Measurements from ENCODE around the gene DLGAP1. TPM values are rescaled to one million over a fixed set of nuclear protein-coding genes. Genes with fewer than 3 reads are reported as not detected.

Gene DLGAP1
- total RNA-seq, 1 experiment from 2014 or later = not detected

GRCh38 chr18:3867864-3868311, 587.2 kb downstream of the DLGAP1 start:
- Mint-ChIP-seq H3K27me3 (ENCODE audit: insufficient read depth, unreplicated experiment) (peaks cover 3% of the 10 kb centered on the region), H3K9me3 (ENCODE audit: unreplicated experiment) (no peaks in the 10 kb centered on the region), H3K4me1 (ENCODE audit: insufficient read depth, unreplicated experiment) (no peaks in the 10 kb centered on the region), H3K4me3 (ENCODE audit: unreplicated experiment) (no peak overlapping the region), H3K36me3 (ENCODE audit: insufficient read depth, unreplicated experiment) (no peaks in the 10 kb centered on the region), H3K27ac (ENCODE audit: low read depth, unreplicated experiment) (no peak overlapping the region)
- no peak for TF ChIP-seq CTCF (IDR thresholded peaks at IDR 0.05; ENCODE audit: unreplicated experiment)
- no TSS peak for BruUV-seq (replicated peaks)
- POLR2A ChIA-PET = interaction anchor here (0.7 to 1.2 kb wide), 2 partner anchors 94 to 1125 kb away, joined by 3 read pairs; no protein-coding TSS in a partner anchor
- DNase-seq (ENCODE audit: unreplicated experiment) = no peak
- intact Hi-C loops (cut with micrococcal nuclease) = no loop called here
- CTCF ChIA-PET = interaction anchor here (0.5 to 5.0 kb wide), 8 partner anchors 9 to 920 kb away, joined by 3 to 199 read pairs (median 11); no protein-coding TSS in a partner anchor

GRCh38 chr18:3867236-3867635, 587.9 kb downstream of the DLGAP1 start:
- BruUV-seq (replicated peaks) = no TSS peak
- POLR2A ChIA-PET = interaction anchor here (1.2 kb wide), 1 partner anchor 93 kb away, joined by 3 read pairs; no protein-coding TSS in a partner anchor
- DNase-seq (ENCODE audit: unreplicated experiment) = no peak
- no peak overlapping the region for H3K27ac Mint-ChIP-seq (ENCODE audit: low read depth, unreplicated experiment)
- intact Hi-C loops (cut with micrococcal nuclease) = no loop called here
- CTCF ChIA-PET = interaction anchor here (0.6 to 5.0 kb wide), 6 partner anchors 98 to 271 kb away, joined by 3 to 199 read pairs (median 28); no protein-coding TSS in a partner anchor
- H3K9me3 Mint-ChIP-seq (ENCODE audit: unreplicated experiment) = no peaks in the 10 kb centered on the region
- H3K4me3 Mint-ChIP-seq (ENCODE audit: unreplicated experiment) = no peak overlapping the region
- H3K27me3 Mint-ChIP-seq (ENCODE audit: insufficient read depth, unreplicated experiment) = no peaks in the 10 kb centered on the region
- no peaks in the 10 kb centered on the region for H3K4me1 Mint-ChIP-seq (ENCODE audit: insufficient read depth, unreplicated experiment)
- no peaks in the 10 kb centered on the region for H3K36me3 Mint-ChIP-seq (ENCODE audit: insufficient read depth, unreplicated experiment)
- TF ChIP-seq CTCF (IDR thresholded peaks at IDR 0.05; ENCODE audit: unreplicated experiment) = no peak

GRCh38 chr18:3864669-3865298, 590.3 kb downstream of the DLGAP1 start:
- Mint-ChIP-seq H3K27me3 (ENCODE audit: insufficient read depth, unreplicated experiment) (no peaks in the 10 kb centered on the region), H3K36me3 (ENCODE audit: insufficient read depth, unreplicated experiment) (no peaks in the 10 kb centered on the region), H3K4me1 (ENCODE audit: insufficient read depth, unreplicated experiment) (no peaks in the 10 kb centered on the region), H3K4me3 (ENCODE audit: unreplicated experiment) (no peak overlapping the region), H3K27ac (ENCODE audit: low read depth, unreplicated experiment) (no peak overlapping the region), H3K9me3 (ENCODE audit: unreplicated experiment) (no peaks in the 10 kb centered on the region)
- DNase-seq (ENCODE audit: unreplicated experiment) = no peak
- TF ChIP-seq CTCF (IDR thresholded peaks at IDR 0.05; ENCODE audit: unreplicated experiment) = no peak
- intact Hi-C loops (cut with micrococcal nuclease) = no loop called here
- ChIA-PET CTCF (interaction anchor here (3.4 kb wide), 1 partner anchor 94 kb away, joined by 18 read pairs; no protein-coding TSS in a partner anchor), POLR2A (no interaction called here)
- BruUV-seq (replicated peaks) = no TSS peak

- H3K27ac Mint-ChIP-seq (ENCODE audit: low read depth, unreplicated experiment) = no peak overlapping the region
- ChIA-PET CTCF (interaction anchor here (0.6 to 3.4 kb wide), 3 partner anchors 92 to 158 kb away, joined by 3 to 18 read pairs (median 4); no protein-coding TSS in a partner anchor), POLR2A (no interaction called here)
- no peaks in the 10 kb centered on the region for H3K36me3 Mint-ChIP-seq (ENCODE audit: insufficient read depth, unreplicated experiment)
- H3K9me3 Mint-ChIP-seq (ENCODE audit: unreplicated experiment) = no peaks in the 10 kb centered on the region
- no peaks in the 10 kb centered on the region for H3K27me3 Mint-ChIP-seq (ENCODE audit: insufficient read depth, unreplicated experiment)
- intact Hi-C loops (cut with micrococcal nuclease) = no loop called here
- no peak for TF ChIP-seq CTCF (IDR thresholded peaks at IDR 0.05; ENCODE audit: unreplicated experiment)
- no peaks in the 10 kb centered on the region for H3K4me1 Mint-ChIP-seq (ENCODE audit: insufficient read depth, unreplicated experiment)
- no peak for DNase-seq (ENCODE audit: unreplicated experiment)
- H3K4me3 Mint-ChIP-seq (ENCODE audit: unreplicated experiment) = no peak overlapping the region
- BruUV-seq (replicated peaks) = no TSS peak
These were observed 591.5 kb downstream of the DLGAP1 start for GRCh38 chr18:3863593-3863992.
